H1 (cell line): ENCODE data around the gene LRP5.

Source experiments
- CREB1 ChIP-seq: IDR thresholded peaks from 2 replicates; pipeline ENCODE4 v1.6.1; 2012; ENCODE audit warnings: inconsistent platforms
- CTCF ChIP-seq, 3 experiments: IDR thresholded peaks; 1 replicate in 2 of 3; 2 replicates in 1 of 3; pipeline versions ENCODE4 v1.5.1 to v1.6.1; 2011; ENCODE audit warnings: low read length in 3 of 3, mild to moderate bottlenecking in 3 of 3, inconsistent platforms in 2 of 3, low read depth in 1 of 3, moderate library complexity in 1 of 3; ENCODE audit not compliant: insufficient read depth in 1 of 3; ENCODE audit errors: control extremely low read depth in 1 of 3
- EP300 ChIP-seq, 2 experiments: IDR thresholded peaks; 1 replicate in 1 of 2; 2 replicates in 1 of 2; pipeline ENCODE4 v1.6.1; 2011 to 2012; ENCODE audit warnings: low read depth in 2 of 2, low read length in 2 of 2, mild to moderate bottlenecking in 2 of 2, borderline replicate concordance in 1 of 2, inconsistent platforms in 1 of 2, moderate library complexity in 1 of 2
- EZH2 ChIP-seq: fragments of 200-600 bp; sonication (generic); IDR thresholded peaks from 2 replicates; pipeline ENCODE4 v1.7.1; 2012; ENCODE audit warnings: low read depth, mild to moderate bottlenecking, moderate library complexity, low read length, inconsistent platforms; ENCODE audit not compliant: severe bottlenecking
- FOSL1 ChIP-seq: IDR thresholded peaks from 2 replicates; pipeline ENCODE4 v1.6.1; 2011; ENCODE audit warnings: mild to moderate bottlenecking, low read depth, low read length, moderate library complexity; ENCODE audit not compliant: insufficient read depth
- POLR2A ChIP-seq, 2 experiments: IDR thresholded peaks; 1 replicate in 1 of 2; 2 replicates in 1 of 2; pipeline ENCODE4 v1.6.1; 2011; ENCODE audit warnings: low read depth in 2 of 2, low read length in 2 of 2, mild to moderate bottlenecking in 2 of 2; ENCODE audit errors: control extremely low read depth in 1 of 2
- POLR2AphosphoS5 ChIP-seq: IDR thresholded peaks from 2 replicates; pipeline ENCODE4 v1.6.1; 2011; ENCODE audit warnings: low read depth, low read length
- SIN3A ChIP-seq, 2 experiments: IDR thresholded peaks in 1 of 2; conservative IDR thresholded peaks in 1 of 2; 2 replicates each; pipeline ENCODE4 v1.6.1; 2011 to 2012; ENCODE audit warnings: low read length in 2 of 2, improper control_type of control experiment in 1 of 2, low read depth in 1 of 2, mild to moderate bottlenecking in 1 of 2
- SRF ChIP-seq: IDR thresholded peaks from 2 replicates; pipeline ENCODE4 v1.6.1; 2011; ENCODE audit warnings: mild to moderate bottlenecking, low read depth, low read length, moderate library complexity
- USF2 ChIP-seq: IDR thresholded peaks from 2 replicates; pipeline ENCODE4 v1.6.1; 2011; ENCODE audit warnings: low read length, improper control_type of control experiment

- no peak for TF ChIP-seq POLR2A (IDR thresholded peaks at IDR 0.05; ENCODE audit: control extremely low read depth in 1 of 2, low read depth in 2 of 2, low read length in 2 of 2)
- no peak for TF ChIP-seq CTCF (IDR thresholded peaks at IDR 0.05; ENCODE audit: control extremely low read depth in 1 of 3, insufficient read depth in 1 of 3, low read depth in 1 of 3, low read length in 3 of 3)
- TF ChIP-seq CREB1: no peak
- no peak for TF ChIP-seq POLR2AphosphoS5
- TF ChIP-seq SRF: no peak
- TF ChIP-seq SIN3A (conservative IDR thresholded peaks at IDR 0.05 in 1 of 2, IDR thresholded peaks at IDR 0.05 in 1 of 2; ENCODE audit: low read depth in 1 of 2, low read length in 2 of 2): no peak
- no peak for TF ChIP-seq EP300 (IDR thresholded peaks at IDR 0.05; ENCODE audit: borderline replicate concordance in 1 of 2, low read depth in 2 of 2, low read length in 2 of 2)
- no peak for TF ChIP-seq EZH2
- TF ChIP-seq FOSL1: no peak
- TF ChIP-seq USF2: no peak
Observed at GRCh38 chr11:68433541-68433940, 121.2 kb downstream of the LRP5 start.
